LHCN-M2 (cell line): ENCODE data around the gene LY6G6C. TPM values are rescaled to one million over a fixed set of nuclear protein-coding genes. Genes with fewer than 3 reads are reported as not detected.

Experiments used
- DNase-seq: peaks from one replicate; pipeline ENCODE4 v3.0.0-alpha.2; 2012; ENCODE audit warnings: low read depth
- total RNA-seq: library from RNA; depleted of rRNA; stranded (reverse); fragments of >200 nt; gene quantifications from 2 replicates; pipeline ENCODE4 v1.2.3, GENCODE V29; 2014

The LY6G6C gene
- total RNA-seq, 1 experiment from 2014 or later: not detected

DNA sequence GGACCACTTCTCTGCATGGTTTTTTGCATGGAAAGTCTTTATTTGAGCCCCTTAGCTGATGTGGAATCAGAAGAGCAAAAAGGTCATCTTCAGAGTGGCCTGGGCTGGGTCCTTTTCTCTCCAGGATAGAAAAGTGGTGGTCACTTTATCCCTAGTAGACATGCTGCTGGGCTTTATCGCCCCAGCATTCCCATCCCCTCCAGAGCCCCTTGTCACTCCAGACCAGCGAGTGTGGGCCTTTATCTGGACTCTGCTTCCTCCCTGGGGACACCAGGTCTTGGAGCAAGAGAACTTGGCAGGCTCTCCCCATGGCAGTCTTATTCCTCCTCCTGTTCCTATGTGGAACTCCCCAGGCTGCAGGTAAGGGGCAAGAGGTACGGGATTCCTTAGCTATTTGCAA, 14.9 kb downstream of the LY6G6C start, which contains the start of gene LY6G6F:
LY6G6F (plus strand) TSS at position 268 of the 400 bp plus-strand sequence; CDS start at position 309, 41 bp downstream.
- DNase-seq: no peak

DNA sequence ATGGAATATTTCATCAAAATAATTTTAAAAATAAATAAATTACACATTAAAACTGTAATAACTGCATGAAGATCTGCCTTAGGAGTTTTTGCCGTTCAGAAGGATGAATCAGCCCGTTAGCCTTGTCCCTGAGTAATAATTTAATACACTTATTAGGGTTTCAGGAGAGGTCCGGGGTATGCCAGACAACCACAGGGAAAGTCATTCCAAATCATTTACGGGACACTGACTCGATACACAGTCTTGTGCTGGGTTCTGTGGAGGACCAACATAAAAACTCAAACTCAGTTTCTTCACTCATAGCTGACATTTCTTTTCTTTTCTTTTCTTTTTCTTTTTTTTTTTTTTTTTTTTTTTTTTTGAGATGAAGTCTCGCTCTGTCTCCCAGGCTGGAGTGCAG, 15.6 kb downstream of the LY6G6C start:
- no peak for DNase-seq

- DNase-seq: peak; percentile 98
Observed at GRCh38 chr6:31702819-31703716, 18.5 kb downstream of the LY6G6C start, which contains the start of gene ABHD16A. TSS of gene ABHD16A (minus strand) at chr6:31703324. CDS start at chr6:31703281, 43 bp downstream.

GRCh38 chr6:31702405-31702818, 19.1 kb downstream of the LY6G6C start:
- no peak for DNase-seq

- DNase-seq: peak; percentile 63
Observed at GRCh38 chr6:31701666-31702404, 19.7 kb downstream of the LY6G6C start.

- DNase-seq: no peak
Observed at GRCh38 chr6:31700740-31701401, 20.7 kb downstream of the LY6G6C start.

DNA sequence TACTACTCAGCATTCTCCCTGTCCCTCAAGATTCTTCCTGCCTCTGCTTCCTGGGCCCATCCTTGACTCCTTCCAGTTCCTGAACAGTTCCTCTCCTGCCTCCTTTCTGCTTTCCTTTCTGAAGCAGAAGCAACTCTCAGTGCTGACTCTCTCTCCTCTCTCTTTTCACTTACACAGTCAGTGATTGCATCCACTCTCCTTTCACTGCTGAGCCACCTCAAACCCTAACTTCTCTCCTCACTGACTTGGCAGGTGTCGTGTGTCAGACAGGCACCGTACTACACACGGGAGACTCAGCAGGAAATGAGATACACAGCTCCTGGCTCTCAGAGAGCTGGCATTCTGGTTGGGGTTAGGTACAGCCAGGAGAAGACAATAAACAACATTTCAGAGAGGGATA, 24.0 kb downstream of the LY6G6C start:
- DNase-seq: no peak

- no peak for DNase-seq
Observed at GRCh38 chr6:31693535-31693934, 28.0 kb downstream of the LY6G6C start.

DNA sequence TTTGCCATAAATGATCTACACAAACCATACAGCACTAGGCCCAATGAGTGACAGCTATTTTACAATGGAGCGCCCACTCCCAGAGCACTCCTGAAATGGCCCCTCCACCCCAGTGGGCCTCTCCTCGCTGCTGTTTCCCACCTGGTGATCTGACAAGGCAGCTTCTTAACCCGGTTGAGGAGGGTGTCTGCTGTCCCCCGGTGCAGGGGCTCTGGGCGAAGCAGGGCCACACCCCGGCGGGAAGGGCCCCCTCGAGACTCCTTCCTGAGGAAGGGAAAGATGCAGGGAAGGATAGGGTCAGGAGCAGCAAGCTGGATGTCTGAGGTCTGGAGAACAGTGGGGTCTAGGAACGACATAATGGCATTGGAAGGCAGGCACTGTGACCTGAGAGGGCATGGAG, 28.7 kb downstream of the LY6G6C start:
- DNase-seq: no peak

DNA sequence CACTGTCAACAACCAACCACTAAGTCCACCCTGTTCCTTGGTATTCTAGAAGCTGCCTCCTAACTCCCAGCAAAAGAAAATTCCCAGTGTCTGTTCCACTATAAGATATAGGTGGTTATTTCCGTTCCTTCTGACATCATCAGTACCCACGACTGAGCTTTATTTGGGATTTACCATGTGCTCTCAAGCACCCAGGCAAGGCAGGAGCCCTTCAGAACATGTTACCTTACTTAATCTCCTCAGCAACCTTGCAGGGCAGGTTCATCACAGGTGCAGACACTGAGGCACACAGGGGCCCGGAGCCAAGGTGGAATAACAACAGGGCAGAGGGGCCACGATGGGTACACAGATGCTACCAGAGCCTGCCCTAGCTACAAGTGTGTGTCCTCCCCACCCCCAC, 29.2 kb downstream of the LY6G6C start:
- DNase-seq: no peak

DNA sequence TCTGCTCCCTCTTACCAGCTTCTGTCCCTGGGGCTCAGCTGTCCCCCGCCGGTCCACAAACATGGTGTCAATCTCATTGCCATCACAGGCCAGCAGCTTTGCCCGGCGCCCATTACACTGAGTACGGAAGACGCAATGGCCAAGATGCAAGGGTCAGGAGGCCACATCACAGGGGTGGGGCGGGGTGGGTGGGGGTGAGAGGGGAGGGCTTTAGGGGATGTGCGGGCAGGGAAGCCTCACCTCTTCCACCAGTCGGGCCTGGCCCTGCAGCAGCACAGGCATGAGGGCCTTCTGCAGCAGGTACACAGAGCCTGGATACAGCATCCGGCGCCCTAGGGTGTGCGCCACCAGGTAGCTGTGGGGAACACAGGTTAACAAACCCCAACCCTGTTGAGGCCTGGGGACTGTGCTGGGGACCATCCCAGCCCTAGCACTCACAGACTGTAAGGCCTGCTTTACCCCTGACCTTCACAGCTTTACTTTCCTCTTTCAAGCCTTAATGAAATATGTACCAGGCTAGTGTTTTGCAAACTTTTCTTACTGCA, 29.9 kb downstream of the LY6G6C start:
- DNase-seq: no peak

GRCh38 chr6:31691078-31691463, 30.5 kb downstream of the LY6G6C start:
- no peak for DNase-seq

GRCh38 chr6:31690231-31691077, 31.1 kb downstream of the LY6G6C start:
- no peak for DNase-seq

DNA sequence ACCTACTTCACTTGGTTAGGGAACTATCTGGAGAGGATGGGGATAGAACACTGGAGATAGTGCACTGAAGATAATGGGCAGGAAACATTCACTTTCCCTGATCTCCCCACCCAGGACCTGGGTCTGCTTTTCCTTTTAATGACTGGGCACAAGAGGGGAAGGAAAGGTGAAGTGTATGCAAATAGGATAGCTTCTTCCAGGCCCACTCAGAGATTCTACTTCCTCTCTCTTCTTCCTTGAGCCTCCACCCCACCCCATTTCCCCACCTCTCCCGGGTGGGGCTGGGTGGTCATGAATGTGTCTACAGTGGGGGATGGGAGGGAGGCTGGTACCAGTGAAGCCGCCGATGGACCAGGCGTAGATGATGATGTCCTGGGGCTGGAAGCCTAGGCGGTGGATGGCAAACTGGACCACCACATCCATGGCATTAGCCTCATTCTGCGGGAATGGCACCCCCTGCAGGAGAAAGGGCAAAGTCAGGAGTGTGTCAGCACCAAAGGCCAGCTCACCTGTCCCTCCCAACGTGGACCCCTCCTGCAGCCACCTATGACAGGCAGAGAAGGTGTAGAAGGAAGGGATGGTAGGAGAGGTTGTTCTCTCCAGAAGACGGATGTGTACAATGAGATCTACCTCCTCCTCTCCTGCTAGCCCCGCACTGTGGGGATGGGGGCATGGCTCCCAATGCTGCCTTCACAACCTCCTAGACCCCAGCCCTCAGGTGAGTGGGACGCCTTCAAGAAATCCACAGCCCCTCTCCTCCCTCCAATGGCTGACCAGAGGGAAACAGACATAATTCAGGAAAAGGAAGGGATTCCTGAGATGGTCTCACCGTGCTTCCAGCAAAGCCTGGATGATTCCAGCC, 32.1 kb downstream of the LY6G6C start:
- DNase-seq: no peak

GRCh38 chr6:31687860-31688693, 33.5 kb downstream of the LY6G6C start:
- DNase-seq: no peak

DNA sequence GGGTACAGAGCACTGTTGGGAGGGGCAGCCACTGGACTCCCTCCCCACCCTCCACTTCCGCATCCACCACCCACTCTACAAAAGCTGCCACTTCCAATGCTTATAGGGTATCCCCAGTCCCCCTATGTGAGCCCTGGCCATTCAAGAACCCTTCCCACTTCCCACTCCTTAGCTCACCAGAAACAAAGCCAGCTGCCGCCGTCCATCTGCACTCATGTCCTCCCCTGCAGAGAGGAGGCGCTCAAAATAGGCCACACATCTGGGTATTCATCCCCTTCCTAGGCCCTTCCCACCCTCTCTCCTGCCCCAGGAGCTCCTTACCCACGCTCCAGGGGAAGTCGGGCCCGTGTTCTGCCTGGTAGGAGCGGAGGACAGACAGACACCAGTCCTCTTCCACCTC, 34.2 kb downstream of the LY6G6C start:
- peak; percentile 48 for DNase-seq

- no peak for DNase-seq
Observed at GRCh38 chr6:31686483-31686882, 35.1 kb downstream of the LY6G6C start.

DNA sequence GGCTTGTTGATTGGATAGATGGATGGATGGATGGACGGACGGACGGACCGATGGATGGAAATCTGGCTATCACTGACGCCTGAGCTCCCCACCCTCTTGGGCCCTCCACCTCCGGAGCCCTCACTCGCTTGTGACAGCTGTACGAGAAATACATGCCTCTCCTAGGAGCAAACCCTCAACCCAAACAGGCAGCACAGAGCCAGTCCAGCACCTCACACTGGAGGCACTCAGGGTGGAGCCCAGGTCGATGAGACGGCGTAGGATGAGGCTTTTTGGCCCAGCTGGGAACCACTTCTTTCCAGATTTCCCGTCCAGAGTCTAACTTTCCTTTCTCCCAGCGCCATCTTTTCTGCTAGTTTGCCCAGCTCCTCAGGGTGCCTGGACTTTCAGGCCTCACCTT, 38.0 kb downstream of the LY6G6C start:
- no peak for DNase-seq

GRCh38 chr6:31681135-31681671, 40.3 kb downstream of the LY6G6C start:
- peak; percentile 40 for DNase-seq
